NK-92 (cell line): ENCODE data around the gene NES.
"Not testable (repeated sequence)": the region's sequence is repeated elsewhere in the genome, so short reads cannot be mapped to it uniquely, and the experiment has no call there.

Experiments used
- DNase-seq: peaks from one replicate; lab custom pipeline; 2025; ENCODE audit not compliant: unreplicated experiment; lab: John Stamatoyannopoulos, UW

The NES gene

GRCh38 chr1:156648496-156648895, 28.7 kb downstream of the NES start:
- no peak for DNase-seq

GRCh38 chr1:156647351-156647750, 29.9 kb downstream of the NES start:
- no peak for DNase-seq

- DNase-seq, result no peak
Measured at GRCh38 chr1:156646738-156647211, 30.4 kb downstream of the NES start.

- no peak for DNase-seq
Measured at GRCh38 chr1:156645666-156646065, 31.5 kb downstream of the NES start.

GRCh38 chr1:156645056-156645455, 32.2 kb downstream of the NES start:
- no peak for DNase-seq

- no peak for DNase-seq
Measured at GRCh38 chr1:156644640-156645039, 32.6 kb downstream of the NES start.

- no peak for DNase-seq
Measured at GRCh38 chr1:156644146-156644545, 33.1 kb downstream of the NES start.

- no peak for DNase-seq
Measured at GRCh38 chr1:156643778-156644092, 33.5 kb downstream of the NES start.

GRCh38 chr1:156643049-156643777, 34.0 kb downstream of the NES start:
- DNase-seq, result no peak

GRCh38 chr1:156642265-156643048, 34.8 kb downstream of the NES start:
- no peak for DNase-seq

GRCh38 chr1:156641761-156642264, 35.4 kb downstream of the NES start, which contains the start of gene BCAN:
Gene BCAN (plus strand): TSS chr1:156642117. CDS start chr1:156646055, 3,938 bp downstream.
- DNase-seq, result no peak

GRCh38 chr1:156640842-156641706, 36.1 kb downstream of the NES start:
- no peak for DNase-seq

- no peak for DNase-seq
Measured at GRCh38 chr1:156639601-156640101, 37.6 kb downstream of the NES start.

GRCh38 chr1:156638189-156638985, 38.8 kb downstream of the NES start:
- DNase-seq, result no peak

GRCh38 chr1:156632355-156632754, 44.9 kb downstream of the NES start:
- DNase-seq, result no peak

GRCh38 chr1:156631152-156631551, 46.1 kb downstream of the NES start:
- DNase-seq, result not testable (repeated sequence)

GRCh38 chr1:156629823-156630449, 47.3 kb downstream of the NES start:
- no peak for DNase-seq

GRCh38 chr1:156627313-156627880, 49.8 kb downstream of the NES start:
- no peak for DNase-seq

GRCh38 chr1:156626079-156626438, 51.1 kb downstream of the NES start:
- DNase-seq, result no peak
